ENCODE results near the gene OPN1MW.
"Not testable (repeated sequence)": the region's sequence is repeated elsewhere in the genome, so short reads cannot be mapped to it uniquely, and the experiment has no call there.

- TF ChIP-seq CTCF (IDR thresholded peaks at IDR 0.05 in 8 of 11, conservative IDR thresholded peaks at IDR 0.05 in 3 of 11); POLR2A (IDR thresholded peaks at IDR 0.05): not testable (repeated sequence)
These were observed 11.9 kb downstream of the OPN1MW start for GRCh38 chrX:154194316-154194715.
